Stimulated activated CD4-positive, alpha-beta T cell treated with anti-CD3 and anti-CD28 coated beads, Interleukin-2, amount 100 ng/mL, for 24 hours (primary cell): ENCODE data around the gene OSBPL10.

Experiments used
- DNase-seq, 2 donors: peaks; one replicate each; pipeline ENCODE4 v3.0.0-alpha.2; 2020

Gene OSBPL10

DNA sequence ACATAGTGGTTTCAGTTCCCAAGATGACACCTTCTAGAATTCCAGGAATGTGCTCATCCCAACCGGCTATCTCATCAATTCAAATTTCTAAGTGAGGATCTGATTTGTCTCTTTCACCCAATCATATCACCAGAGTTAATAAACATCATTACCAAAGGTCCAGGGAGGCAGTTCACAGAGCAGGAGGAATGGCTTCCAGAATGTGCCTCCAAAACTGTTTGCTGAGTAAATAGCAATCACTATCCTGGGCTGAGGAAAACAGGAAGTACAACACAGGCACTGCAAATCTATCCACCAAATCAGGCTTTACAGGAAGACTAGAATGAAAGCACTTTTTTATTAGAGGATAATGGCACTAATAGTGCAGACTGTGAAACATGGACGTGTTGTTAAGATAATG lies 61.5 kb downstream of the OSBPL10 start:
- no peak for DNase-seq

DNA sequence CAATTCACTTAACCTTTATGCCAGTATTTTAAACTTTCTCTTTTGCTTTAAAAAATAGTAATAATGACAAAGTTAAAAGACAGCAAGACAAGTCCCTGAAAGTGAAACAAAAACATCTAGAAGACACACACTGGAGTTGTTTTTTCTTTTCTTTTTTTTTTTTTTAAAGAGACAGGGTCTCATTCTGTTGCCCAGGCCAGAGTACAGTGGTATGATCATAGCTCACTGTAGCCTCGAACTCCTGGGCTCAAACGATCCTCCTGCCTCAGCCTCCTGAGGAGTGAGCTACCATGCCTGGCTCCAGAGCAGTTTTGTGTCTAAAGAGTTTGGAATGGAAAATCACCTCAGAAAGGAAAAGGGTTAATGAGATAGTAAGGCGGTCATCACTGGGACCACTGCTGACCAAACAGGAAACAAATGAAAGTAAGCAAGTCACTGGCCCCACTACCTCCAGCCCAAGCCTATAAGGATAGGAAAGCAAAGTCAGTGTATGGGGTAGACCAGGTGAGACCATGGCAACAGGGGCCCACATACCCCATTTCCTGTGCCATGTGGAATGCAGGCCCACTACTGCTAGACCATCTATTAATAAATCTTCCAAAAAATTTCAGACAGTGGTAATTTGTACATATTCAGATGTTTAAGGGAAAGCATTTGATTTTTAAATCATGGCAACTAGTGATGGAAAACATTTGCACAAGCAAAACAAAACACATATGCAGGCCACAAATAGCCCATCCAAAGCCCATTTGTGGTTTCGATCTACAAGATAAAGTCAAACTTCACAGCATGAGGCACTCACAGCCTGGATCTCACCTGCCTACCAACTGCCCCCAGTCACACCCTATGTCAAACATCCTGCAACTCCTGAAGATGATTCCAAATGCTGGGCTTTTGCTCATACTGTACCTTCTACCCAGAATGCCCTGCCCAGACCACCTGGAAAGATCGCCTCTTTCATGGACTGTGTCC lies 62.6 kb downstream of the OSBPL10 start:
- DNase-seq: no peak

- DNase-seq: no peak
Measured at GRCh38 chr3:31917303-31918005, 63.6 kb downstream of the OSBPL10 start.

GRCh38 chr3:31911643-31912042 lies 69.4 kb downstream of the OSBPL10 start:
- no peak for DNase-seq

DNA sequence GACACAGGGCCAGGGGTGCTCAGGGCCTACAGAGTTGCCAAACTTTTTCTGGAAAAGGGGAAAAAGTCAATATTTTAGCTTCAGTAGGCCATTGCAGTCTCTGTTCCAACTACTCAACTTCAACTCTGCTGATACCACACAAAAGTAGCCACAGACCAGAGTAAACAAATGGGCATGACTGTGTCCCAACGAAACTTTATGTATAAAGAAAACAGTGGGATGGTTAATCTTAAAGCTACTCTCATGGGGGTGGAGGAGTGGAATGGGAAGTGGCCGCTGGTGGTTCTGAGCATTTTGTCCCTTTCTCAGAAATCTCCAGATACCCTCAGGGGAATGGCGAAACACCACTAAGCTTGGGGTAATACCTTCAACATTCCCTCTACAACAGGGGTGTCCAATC lies 69.9 kb downstream of the OSBPL10 start:
- DNase-seq: no peak

GRCh38 chr3:31909455-31909854 lies 71.6 kb downstream of the OSBPL10 start:
- DNase-seq: no peak

- DNase-seq: no peak
Measured at GRCh38 chr3:31908391-31909097, 72.5 kb downstream of the OSBPL10 start.

- no peak for DNase-seq
Measured at GRCh38 chr3:31906182-31906581, 74.9 kb downstream of the OSBPL10 start.

DNA sequence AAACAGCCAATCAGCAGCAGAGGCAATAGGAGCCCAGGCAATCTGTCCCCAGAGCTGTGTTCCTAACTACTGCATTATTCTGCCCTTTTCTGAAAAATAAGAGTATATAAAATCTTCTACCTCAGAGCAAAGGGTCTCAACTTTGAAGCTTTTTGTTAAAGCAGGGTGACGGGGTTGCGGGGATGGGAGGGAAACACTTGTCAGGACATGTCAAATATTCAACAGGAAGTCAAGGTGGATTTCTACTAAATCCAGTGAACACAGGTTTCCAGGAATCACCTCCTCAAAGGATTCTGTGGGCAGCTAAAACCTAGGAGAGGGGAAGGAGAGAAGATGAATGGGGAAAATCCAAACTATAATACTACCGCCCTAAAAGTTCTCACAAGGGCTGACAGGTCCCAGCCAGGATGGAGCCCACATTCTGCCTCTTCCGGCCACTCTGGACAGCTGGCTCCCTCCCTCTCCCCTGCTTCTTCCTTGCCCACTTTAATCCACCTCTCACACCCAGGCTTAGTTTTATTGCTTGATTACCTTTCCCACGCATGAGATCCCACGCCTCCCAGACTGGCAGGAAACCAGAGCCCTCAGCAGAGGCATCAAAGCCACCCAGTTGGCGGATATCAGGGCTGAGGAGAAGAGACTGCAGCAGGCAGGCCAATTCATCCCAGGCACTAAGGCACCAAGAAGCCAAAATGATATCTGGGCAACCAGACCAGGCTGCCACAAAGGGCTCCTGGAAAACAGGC lies 77.2 kb downstream of the OSBPL10 start:
- DNase-seq: no peak

- DNase-seq: no peak
Measured at GRCh38 chr3:31900583-31900982, 80.5 kb downstream of the OSBPL10 start.

DNA sequence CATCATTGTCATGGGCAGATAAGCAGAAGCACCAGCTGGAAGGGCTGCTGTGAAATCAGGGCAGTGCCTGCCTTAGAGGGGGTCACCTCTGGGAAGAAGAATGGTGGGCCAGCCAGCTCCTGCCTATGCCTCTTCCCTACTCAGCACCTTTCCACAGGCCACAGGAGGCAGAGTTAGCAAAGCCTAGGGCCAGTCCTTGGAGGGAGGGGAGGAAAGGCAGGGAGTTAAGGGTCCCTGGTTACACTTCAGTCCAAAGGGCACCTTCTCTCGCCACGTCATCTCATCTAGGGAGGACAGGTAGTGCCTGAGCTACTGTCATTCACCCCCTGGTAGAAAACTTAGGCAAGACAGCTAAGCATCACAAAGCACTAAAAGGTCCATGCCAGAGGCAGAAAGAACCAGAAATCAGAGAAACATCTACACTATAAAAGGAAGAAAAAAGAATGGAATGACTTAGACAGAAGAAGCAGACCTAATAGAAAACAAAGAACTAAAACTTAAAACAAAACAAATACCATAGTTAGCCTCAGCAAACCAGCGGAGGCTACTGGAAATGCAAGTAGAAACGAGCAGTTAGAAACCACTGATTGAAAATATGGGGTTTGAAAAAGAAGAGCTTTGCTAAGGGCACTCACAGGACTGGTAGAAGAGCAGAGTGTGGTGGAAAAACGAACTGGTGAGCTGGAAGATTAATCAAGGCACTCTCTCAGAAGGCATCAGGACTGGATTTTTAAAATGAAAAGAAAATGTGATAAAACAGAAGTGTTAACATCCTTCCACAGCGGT lies 84.2 kb downstream of the OSBPL10 start:
- no peak for DNase-seq

DNA sequence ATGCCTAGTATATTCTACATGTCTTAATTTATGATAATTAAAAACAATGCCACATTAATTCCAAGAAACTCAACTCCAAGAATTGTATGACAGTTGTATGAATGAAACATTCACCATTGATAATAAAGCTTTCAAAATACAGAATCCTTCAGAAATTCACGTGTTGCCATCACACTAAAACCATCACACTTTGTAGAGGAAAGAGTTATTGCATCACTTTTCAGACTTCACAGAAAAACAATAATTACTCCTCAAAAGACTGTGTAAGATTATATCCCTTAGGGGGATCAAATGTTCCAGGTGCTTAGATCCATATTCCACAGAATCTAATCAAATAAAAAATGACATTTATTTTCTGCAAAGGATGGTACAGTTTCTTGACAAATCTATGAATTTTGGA lies 85.0 kb downstream of the OSBPL10 start:
- DNase-seq: no peak

DNA sequence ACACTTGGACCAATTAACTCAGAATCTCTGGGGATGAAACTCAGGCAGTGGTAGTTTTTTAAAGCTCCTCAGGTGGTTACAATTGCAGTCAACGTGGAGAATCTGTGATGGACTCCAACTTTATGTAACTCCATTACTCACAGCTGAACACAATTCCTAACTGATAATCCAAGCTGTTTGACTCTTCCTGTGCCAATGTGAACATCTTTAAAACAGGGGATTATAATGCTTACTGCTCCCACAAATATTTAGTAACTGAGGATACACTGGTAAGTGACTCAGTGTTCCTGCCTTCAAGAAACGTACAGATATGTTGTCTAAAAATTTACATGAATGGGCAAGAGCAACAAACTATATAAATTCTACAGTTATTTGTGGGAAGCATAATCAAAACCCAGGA lies 85.6 kb downstream of the OSBPL10 start:
- no peak for DNase-seq

GRCh38 chr3:31892916-31893573 lies 88.0 kb downstream of the OSBPL10 start:
- DNase-seq: no peak

- DNase-seq: no peak
Measured at GRCh38 chr3:31892500-31892899, 88.6 kb downstream of the OSBPL10 start.

DNA sequence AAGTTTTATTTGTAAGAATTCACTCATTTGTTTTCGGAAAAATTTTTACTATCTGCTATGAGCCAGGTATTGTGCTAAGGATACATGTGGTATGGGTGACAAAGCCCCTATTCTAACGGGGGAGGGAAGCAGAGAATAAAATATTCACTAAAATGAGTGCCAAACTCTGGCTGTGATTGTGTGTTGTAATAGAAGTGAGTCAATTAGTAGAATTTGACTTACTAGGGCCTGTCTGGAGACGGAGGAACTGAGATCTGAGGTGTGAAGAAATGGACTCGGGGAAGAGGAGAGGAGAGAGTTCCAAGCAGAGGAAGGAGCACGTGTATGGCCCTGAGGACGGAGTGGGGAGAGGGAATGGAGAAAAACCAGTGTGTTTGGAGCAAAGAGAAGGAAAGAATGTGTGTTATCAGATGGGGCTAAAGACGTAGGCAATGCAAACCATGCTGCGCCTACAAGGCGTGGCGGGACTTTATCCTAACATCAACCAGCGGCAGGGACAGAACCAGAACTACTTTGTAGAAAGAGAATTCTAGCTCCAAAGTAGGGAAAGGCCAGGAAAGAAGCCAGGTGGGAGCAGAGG lies 89.1 kb downstream of the OSBPL10 start:
- no peak for DNase-seq

DNA sequence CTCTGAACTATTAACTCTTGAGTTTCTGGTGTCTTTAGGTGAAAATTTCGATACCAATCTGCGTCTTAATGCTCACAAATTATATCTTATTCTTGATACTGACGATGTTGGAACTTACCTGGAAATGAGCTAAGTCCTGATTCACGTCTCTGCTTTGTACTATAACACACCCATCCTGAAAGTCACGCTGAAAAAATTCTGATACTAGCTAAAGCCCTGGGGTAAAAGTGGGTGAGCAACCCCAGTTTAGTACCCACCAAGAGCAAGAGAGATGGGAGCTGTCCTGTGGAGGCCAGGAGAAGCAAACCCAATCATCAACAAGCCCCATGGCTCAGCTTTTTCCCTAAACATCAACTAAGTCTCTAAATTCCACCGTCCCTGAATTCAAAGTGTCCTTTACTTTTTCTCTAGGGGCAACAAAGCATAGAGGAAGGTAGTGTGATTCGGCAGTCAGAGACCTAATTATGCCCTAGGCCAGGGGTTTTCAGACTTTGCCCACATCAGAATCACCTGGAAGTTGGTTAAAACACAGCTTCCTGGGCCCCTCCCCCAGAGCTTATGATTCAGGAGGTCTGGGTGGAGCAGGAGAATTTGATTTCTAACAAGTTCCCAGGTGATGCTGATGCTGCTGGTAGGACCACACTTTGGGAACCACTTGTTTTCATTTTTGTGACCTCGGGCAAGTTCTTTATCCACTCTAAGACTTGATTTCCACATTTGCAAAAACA lies 90.2 kb downstream of the OSBPL10 start:
- no peak for DNase-seq

DNA sequence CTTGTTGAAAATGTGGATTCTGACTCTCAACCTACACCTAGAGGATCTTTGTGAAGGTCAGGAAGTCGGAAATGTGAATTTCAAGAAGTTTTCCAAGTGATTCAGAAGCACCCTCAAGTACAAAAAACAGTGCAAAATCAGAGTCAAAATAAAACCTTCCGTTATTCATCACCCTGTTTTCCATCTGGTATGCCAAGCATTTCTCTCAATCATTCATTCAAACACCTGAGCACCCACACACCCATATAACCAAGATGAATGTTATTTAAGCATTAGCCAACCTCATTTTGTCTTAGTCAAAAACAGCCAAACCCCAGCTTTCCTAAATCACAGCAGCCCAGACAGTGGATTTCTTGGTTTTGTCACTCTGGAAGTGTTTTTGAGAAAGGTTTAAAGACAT lies 91.1 kb downstream of the OSBPL10 start:
- no peak for DNase-seq

- no peak for DNase-seq
Measured at GRCh38 chr3:31885235-31885634, 95.8 kb downstream of the OSBPL10 start.

GRCh38 chr3:31884251-31884650 lies 96.8 kb downstream of the OSBPL10 start:
- no peak for DNase-seq
